Ureter (tissue), 1 donor: Measurements from ENCODE around the gene DYNC2LI1. TPM values are rescaled to one million over a fixed set of nuclear protein-coding genes. Genes with fewer than 3 reads are reported as not detected.

Experiments
- DNase-seq: peaks from one replicate; pipeline ENCODE4 v3.0.0-alpha.2; 2020; ENCODE audit warnings: low spot score
- total RNA-seq: library from RNA; stranded (reverse); gene quantifications from one replicate; pipeline ENCODE4 v1.2.4, GENCODE V29; 2023
- donor health status: DM: yes; HTN: yes; CAD: no.

Gene DYNC2LI1
- total RNA-seq, 1 donor from 2014 or later: 35.6 TPM

GRCh38 chr2:43846140-43846793, 72.4 kb downstream of the DYNC2LI1 start:
- DNase-seq: no peak

- no peak for DNase-seq
These were observed 74.4 kb downstream of the DYNC2LI1 start for GRCh38 chr2:43848214-43848613.

- DNase-seq: no peak
These were observed 77.5 kb downstream of the DYNC2LI1 start for GRCh38 chr2:43851011-43851980.

GRCh38 chr2:43852196-43852730, 78.4 kb downstream of the DYNC2LI1 start:
- no peak for DNase-seq

GRCh38 chr2:43853141-43854081, 79.6 kb downstream of the DYNC2LI1 start:
- no peak for DNase-seq

GRCh38 chr2:43854671-43855070, 80.8 kb downstream of the DYNC2LI1 start:
- no peak for DNase-seq

GRCh38 chr2:43855292-43855691, 81.5 kb downstream of the DYNC2LI1 start:
- DNase-seq: no peak

Other genes with a start within 250 kb of the DYNC2LI1 start
- 59.3 TPM for gene THADA, start 178.0 kb upstream of the DYNC2LI1 start, total RNA-seq
- gene PLEKHH2, start 136.8 kb upstream of the DYNC2LI1 start, total RNA-seq: 9.8 TPM
- gene C1GALT1C1L, start 97.6 kb upstream of the DYNC2LI1 start, total RNA-seq: 0.99 TPM
- not detected for gene ABCG5, start 64.8 kb downstream of the DYNC2LI1 start, total RNA-seq
- not detected for gene ABCG8, start 64.9 kb downstream of the DYNC2LI1 start, total RNA-seq
- 119 TPM for gene LRPPRC, start 221.9 kb downstream of the DYNC2LI1 start, total RNA-seq